K562 (cell line): Measurements from ENCODE around the gene TDRD12. TPM values are rescaled to one million over a fixed set of nuclear protein-coding genes. Genes with fewer than 3 reads are reported as not detected.

Source experiments
- ATAC-seq: fragments of 200-7000 bp; cut with Tn5 transposase; 3 replicates; pipeline ENCODE4 v1.9.1; 2020; ENCODE audit warnings: moderate library complexity
- BruUV-seq: library from RNA; stranded (reverse); fragments of 400-500 nt; replicated peaks from 2 replicates; lab custom pipeline; 2021; lab: Mats Ljungman, UMichigan
- CTCF ChIA-PET: fragments of 300-600 bp; formaldehyde crosslinking; extraction: SDS; loops from one replicate; lab custom pipeline; 2021; ENCODE audit warnings: low intra/inter-chr PET ratio; lab: Yijun Ruan, JAX
- POLR2A ChIA-PET: fragments of 300-600, 350-650 bp; sonication (Branson Sonifier 250); formaldehyde crosslinking; extraction: SDS; loops from one replicate; lab custom pipeline; 2021; ENCODE audit warnings: antibody characterized with exemption, inconsistent platforms; lab: Yijun Ruan, JAX
- DNase-seq, 4 experiments: peaks; one replicate each; pipeline versions ENCODE4 v3.0.0 to v3.0.0-alpha.2; 2011 to 2018; ENCODE audit warnings: low spot score in 3 of 4, mixed read lengths in 3 of 4; ENCODE audit errors: extremely low read depth in 1 of 4
- FAIRE-seq: peaks from 2 replicates; lab custom pipeline; 2011; peaks lifted over from hg19 to GRCh38; lab: Jason Lieb, UNC
- H2AFZ ChIP-seq: 2 replicates; pipeline ENCODE4 v1.6.0; 2011; ENCODE audit warnings: low read depth, low read length, control low read depth, inconsistent platforms
- H3K27ac ChIP-seq: fragments of 200-600 bp; 3 replicates; pipeline ENCODE4 v1.8.0; 2011; ENCODE audit warnings: low read depth, mild to moderate bottlenecking, control low read depth, inconsistent platforms, low read length, moderate library complexity, mixed read lengths; ENCODE audit errors: extremely low read depth
- H3K27me3 ChIP-seq, 2 experiments: fragments of 300-600 bp in 1 of 2; 2 replicates in 1 of 2; 3 replicates in 1 of 2; pipeline versions ENCODE4 v1.6.0 to v1.8.0; 2011; ENCODE audit warnings: inconsistent platforms in 2 of 2, low read length in 2 of 2, mild to moderate bottlenecking in 1 of 2, mixed read lengths in 1 of 2, moderate library complexity in 1 of 2; ENCODE audit not compliant: control insufficient read depth in 2 of 2, insufficient read depth in 2 of 2
- H3K36me3 ChIP-seq: fragments of 300-600 bp; 3 replicates; pipeline ENCODE4 v1.8.0; 2011; ENCODE audit warnings: mild to moderate bottlenecking, low read length, inconsistent platforms; ENCODE audit not compliant: control insufficient read depth, insufficient read depth
- H3K4me1 ChIP-seq, 2 experiments: fragments of 200-600 bp in 1 of 2; replicated peaks in 1 of 2; 2 replicates in 1 of 2; 3 replicates in 1 of 2; pipeline versions ENCODE4 v1.5.1 to v1.8.0; 2011; ENCODE audit warnings: inconsistent platforms in 2 of 2, low read length in 2 of 2, mild to moderate bottlenecking in 1 of 2, mixed read lengths in 1 of 2, moderate library complexity in 1 of 2; ENCODE audit not compliant: control insufficient read depth in 2 of 2, insufficient read depth in 2 of 2
- H3K4me2 ChIP-seq: 2 replicates; pipeline ENCODE4 v1.6.1; 2011; ENCODE audit warnings: low read length, control low read depth, inconsistent platforms, mixed read lengths; ENCODE audit not compliant: insufficient read depth
- H3K4me3 ChIP-seq: fragments of 200-600 bp; sonication (generic), shearing (Covaris generic); 2 replicates; pipeline ENCODE4 v1.5.1; 2016; ENCODE audit warnings: control low read depth, inconsistent platforms
- H3K79me2 ChIP-seq: fragments of 200-600 bp; 3 replicates; pipeline ENCODE4 v1.8.0; 2011; ENCODE audit warnings: low read length, inconsistent platforms; ENCODE audit not compliant: control insufficient read depth, insufficient read depth
- H3K9ac ChIP-seq, 2 experiments: 2 replicates each; pipeline versions ENCODE4 v1.6.0 to v1.6.1; 2011; ENCODE audit warnings: low read depth in 2 of 2, low read length in 2 of 2, control low read depth in 1 of 2, inconsistent platforms in 1 of 2, mild to moderate bottlenecking in 1 of 2, mixed read lengths in 1 of 2; ENCODE audit not compliant: insufficient read depth in 1 of 2
- H3K9me1 ChIP-seq: one replicate; pipeline ENCODE4 v1.6.0; 2011; ENCODE audit warnings: inconsistent platforms, mild to moderate bottlenecking, low read length, moderate library complexity; ENCODE audit not compliant: control insufficient read depth, insufficient read depth
- H3K9me3 ChIP-seq: replicated peaks from 2 replicates; pipeline ENCODE4 v1.5.1; 2011; ENCODE audit warnings: low read depth, low read length, inconsistent platforms; ENCODE audit not compliant: control insufficient read depth, insufficient read depth
- H4K20me1 ChIP-seq: replicated peaks from 2 replicates; pipeline ENCODE4 v1.6.1; 2011; ENCODE audit warnings: low read length, inconsistent platforms, mixed read lengths; ENCODE audit not compliant: control insufficient read depth, insufficient read depth
- AFF4 ChIP-seq: sonication (generic); formaldehyde crosslinking; IDR thresholded peaks from 2 replicates; pipeline ENCODE4 v1.8.0; 2023; ENCODE audit warnings: mild to moderate bottlenecking, missing genetic modification reagents
- DMBX1 ChIP-seq: fragments of 250-450 bp; sonication (Bioruptor Pico); IDR thresholded peaks from 2 replicates; pipeline ENCODE4 v1.8.0; 2022; ENCODE audit warnings: inconsistent platforms, mild to moderate bottlenecking, moderate library complexity, borderline replicate concordance
- KLF13 ChIP-seq: fragments of 450-650 bp; IDR thresholded peaks from 2 replicates; pipeline ENCODE4 v1.6.1; 2016; ENCODE audit warnings: missing genetic modification characterization, low read depth, mild to moderate bottlenecking, missing compliant biosample characterization, moderate library complexity, borderline replicate concordance
- NONO ChIP-seq, 2 experiments: fragments of 200-400 bp in 1 of 2; fragments of 450-650 bp in 1 of 2; formaldehyde crosslinking in 1 of 2; IDR thresholded peaks; 2 replicates each; pipeline ENCODE4 v1.6.1; 2017; ENCODE audit warnings: low read depth in 2 of 2, mild to moderate bottlenecking in 2 of 2, moderate library complexity in 2 of 2, low read length in 1 of 2
- PREB ChIP-seq: sonication (generic); formaldehyde crosslinking; IDR thresholded peaks from 2 replicates; pipeline ENCODE4 v1.8.1; 2023; ENCODE audit warnings: mild to moderate bottlenecking, missing genetic modification reagents
- RERE ChIP-seq: sonication (generic); formaldehyde crosslinking; IDR thresholded peaks from 2 replicates; pipeline ENCODE4 v1.8.0; 2023; ENCODE audit warnings: missing genetic modification reagents, mild to moderate bottlenecking, borderline replicate concordance
- TGIF2 ChIP-seq: sonication (generic); formaldehyde crosslinking; IDR thresholded peaks from 2 replicates; pipeline ENCODE4 v1.8.1; 2022; ENCODE audit warnings: mild to moderate bottlenecking, missing genetic modification reagents, moderate library complexity
- ZNF24 ChIP-seq: fragments of 450-650 bp; IDR thresholded peaks from 2 replicates; pipeline ENCODE4 v1.6.1; 2016
- WGBS: fragments of 100-300 bp; shearing (Covaris generic); methylation state at CpG from one replicate; pipeline ENCODE4 v1.1.6; 2016; ENCODE audit warnings: low coverage, mixed read lengths; ENCODE audit not compliant: insufficient coverage; ENCODE audit errors: missing lambda C conversion rate; 5-methylcytosine and 5-hydroxymethylcytosine counted together
- in situ Hi-C: fragments of 300-500 bp; cut with MboI; formaldehyde crosslinking; loops from 4 replicates; pipeline ENCODE4 v1.15.0; 2018; ENCODE audit warnings: inconsistent platforms, mixed read lengths
- intact Hi-C: fragments of 100-400 bp; cut with micrococcal nuclease; formaldehyde crosslinking; loops from 2 replicates; pipeline ENCODE4 v1.14.2; 2022
- polyA plus RNA-seq, 8 experiments: library from polyadenylated mRNA; depleted of rRNA in 4 of 8; stranded (reverse) in 5 of 8; unstranded in 3 of 8; fragments of >200 nt; fragmentation: Nextera tagmentation in 2 of 8; fragmentation: Illumina TruSeq in 1 of 8; extraction: Ambion mirVana in 2 of 8; extraction: Trizol in 1 of 8; gene quantifications; 2 replicates each; pipeline versions ENCODE4 v1.2.1 to v1.2.3, GENCODE V29; 2011 to 2014; ENCODE audit warnings: inconsistent platforms in 1 of 8, missing spikeins in 1 of 8
- total RNA-seq, 7 experiments: library from RNA; depleted of rRNA in 6 of 7; stranded (reverse); fragments of >200 nt in 6 of 7; fragmentation: Illumina TruSeq in 2 of 7; extraction: Trizol in 2 of 7; gene quantifications; 2 replicates each; pipeline versions ENCODE4 v1.2.1 to v1.2.3, GENCODE V29; 2011 to 2021; ENCODE audit warnings: low replicate concordance in 1 of 7

Gene TDRD12
- total and polyA plus RNA-seq, 9 of the 15 experiments (the other 6 are each of a cell fraction or from before 2014, with no cell fraction given): 0.03 TPM; not detected in 8

GRCh38 chr19:32674153-32674930 is 45.2 kb upstream of the TDRD12 start:
- Histone ChIP-seq H3K36me3 (peaks cover 13% of the 10 kb centered on the region; the same call in 1 of the 3 replicates), H3K27me3 (no peaks in the 10 kb centered on the region), H4K20me1 (no peaks in the 10 kb centered on the region; the same call in 1 of the 2 replicates), H3K27ac (peak overlapping the region; percentile 79), H3K4me2 (peak overlapping the region; percentile 91), H3K9me3 (no peaks in the 10 kb centered on the region; the same call in 1 of the 2 replicates), H3K79me2 (peaks cover 56% of the 10 kb centered on the region), H3K4me3 (peak overlapping the region; percentile 92), H2AFZ (peak overlapping the region; percentile 93), H3K9me1 (peaks cover 3% of the 10 kb centered on the region), H3K4me1 (peaks cover 49 to 69% of the 10 kb centered on the region in 2 experiments), H3K9ac (peak overlapping the region; percentile 71 to 96)
- CTCF ChIA-PET: no interaction called here
- BruUV-seq: TSS peak; percentile 42
- intact Hi-C loops (loop anchor here (5.0 kb wide), 1 partner anchor 92 kb away; the partner anchor contains the start of gene PDCD5), in situ Hi-C loops (no loop called here)
- DNase-seq: no peak
- POLR2A ChIA-PET: interaction anchor here (0.6 to 1.2 kb wide), 5 partner anchors 10 to 302 kb away, joined by 3 to 6 read pairs (median 4); partner anchors contain the start of gene NUDT19
- no peak; the same call in 2 of the 3 replicates for ATAC-seq
- 2% methylated on average over 24 of the region's 67 CpGs for WGBS
- no peak for FAIRE-seq
- TF ChIP-seq DMBX1 (CRISPR knock-in tag) (no peak), PREB (0 out of 2 replicates have a peak, but pooled peaks have one; percentile 53), NONO (IDR thresholded peaks at IDR 0.05; ENCODE audit: low read depth in 2 of 2, low read length in 1 of 2) (peak in 1 of 2 experiments; percentile 73; a peak in 2 of 4 replicates), TGIF2 (CRISPR knock-in tag) (peak; percentile 63; the same call in 1 of the 2 replicates), AFF4 (CRISPR knock-in tag) (peak; percentile 59; the same call in 1 of the 2 replicates), RERE (CRISPR knock-in tag) (0 out of 2 replicates have a peak, but pooled peaks have one; percentile 78), KLF13 (tag) (no peak), ZNF24 (peak; percentile 33; the same call in 1 of the 2 replicates)
